Measurements from ENCODE around the gene PADI2. TPM values are rescaled to one million over a fixed set of nuclear protein-coding genes. Genes with fewer than 3 reads are reported as not detected.

The PADI2 gene
- total RNA-seq, 1 experiment from 2014 or later: 14.0 TPM

- Histone ChIP-seq H3K27ac (no peak overlapping the region), H3K36me3 (ENCODE audit: low read depth) (no peaks in the 10 kb centered on the region), H3F3A (ENCODE audit: insufficient read depth, low read depth) (no peaks in the 10 kb centered on the region), H4K20me1 (ENCODE audit: insufficient read depth) (no peaks in the 10 kb centered on the region), H3K27me3 (ENCODE audit: insufficient read depth, low read depth) (no peaks in the 10 kb centered on the region), H3K79me2 (ENCODE audit: low read depth) (no peaks in the 10 kb centered on the region), H3K4me3 (no peak overlapping the region), H3K4me1 (replicated peaks; ENCODE audit: insufficient read depth) (peaks cover 13% of the 10 kb centered on the region), H3K9me2 (ENCODE audit: insufficient read depth) (no peaks in the 10 kb centered on the region), H3K9me3 (ENCODE audit: insufficient read depth, low read depth) (no peaks in the 10 kb centered on the region), H3K4me2 (no peak overlapping the region), H2AFZ (no peak overlapping the region)
- TF ChIP-seq CTCF (conservative IDR thresholded peaks at IDR 0.05) (no peak), EZH2 (IDR thresholded peaks at IDR 0.05; ENCODE audit: low read depth) (no peak)
- ChIA-PET CTCF (no interaction called here), POLR2A (ENCODE audit: unreplicated experiment) (interaction anchor here (0.7 kb wide), 1 partner anchor 145 kb away, joined by 5 read pairs; no protein-coding TSS in a partner anchor)
- no peak for DNase-seq
- no TSS peak for BruUV-seq (replicated peaks)
- intact Hi-C loops (cut with micrococcal nuclease; ENCODE audit: unreplicated experiment): no loop called here
These were observed 42.0 kb upstream of the PADI2 start for GRCh38 chr1:17161137-17161740.

- CTCF ChIA-PET: interaction anchor here (0.7 kb wide), 1 partner anchor 25 kb away, joined by 3 read pairs; no protein-coding TSS in a partner anchor
- Histone ChIP-seq H3K9me2 (ENCODE audit: insufficient read depth) (no peaks in the 10 kb centered on the region), H3F3A (ENCODE audit: insufficient read depth, low read depth) (no peaks in the 10 kb centered on the region), H2AFZ (no peak overlapping the region), H3K36me3 (ENCODE audit: low read depth) (no peaks in the 10 kb centered on the region), H3K27ac (no peak overlapping the region), H3K4me2 (no peak overlapping the region), H3K27me3 (ENCODE audit: insufficient read depth, low read depth) (no peaks in the 10 kb centered on the region), H3K9me3 (ENCODE audit: insufficient read depth, low read depth) (no peaks in the 10 kb centered on the region; the same call in 1 of the 2 replicates), H3K79me2 (ENCODE audit: low read depth) (no peaks in the 10 kb centered on the region), H3K4me3 (no peak overlapping the region), H4K20me1 (ENCODE audit: insufficient read depth) (no peaks in the 10 kb centered on the region), H3K4me1 (replicated peaks; ENCODE audit: insufficient read depth) (peaks cover 13% of the 10 kb centered on the region)
- intact Hi-C loops (cut with micrococcal nuclease; ENCODE audit: unreplicated experiment): no loop called here
- TF ChIP-seq EZH2 (IDR thresholded peaks at IDR 0.05; ENCODE audit: low read depth): no peak
- no peak for TF ChIP-seq CTCF (conservative IDR thresholded peaks at IDR 0.05)
- no TSS peak for BruUV-seq (replicated peaks)
- DNase-seq: no peak
- POLR2A ChIA-PET (ENCODE audit: unreplicated experiment): no interaction called here
These were observed 39.7 kb upstream of the PADI2 start for GRCh38 chr1:17158961-17159360.

- no peak for DNase-seq
- Histone ChIP-seq H3K36me3 (ENCODE audit: low read depth) (no peaks in the 10 kb centered on the region), H4K20me1 (ENCODE audit: insufficient read depth) (no peaks in the 10 kb centered on the region), H3K27ac (no peak overlapping the region), H3K79me2 (ENCODE audit: low read depth) (no peaks in the 10 kb centered on the region), H3K27me3 (ENCODE audit: insufficient read depth, low read depth) (no peaks in the 10 kb centered on the region), H3K9me2 (ENCODE audit: insufficient read depth) (no peaks in the 10 kb centered on the region), H3F3A (ENCODE audit: insufficient read depth, low read depth) (no peaks in the 10 kb centered on the region), H3K4me3 (no peak overlapping the region), H3K4me1 (replicated peaks; ENCODE audit: insufficient read depth) (no peaks in the 10 kb centered on the region), H3K9me3 (ENCODE audit: insufficient read depth, low read depth) (no peaks in the 10 kb centered on the region; the same call in 1 of the 2 replicates), H3K4me2 (no peak overlapping the region), H2AFZ (no peak overlapping the region)
- TF ChIP-seq CTCF (conservative IDR thresholded peaks at IDR 0.05) (no peak), EZH2 (IDR thresholded peaks at IDR 0.05; ENCODE audit: low read depth) (no peak)
- ChIA-PET CTCF (no interaction called here), POLR2A (ENCODE audit: unreplicated experiment) (no interaction called here)
- BruUV-seq (replicated peaks): no TSS peak
- intact Hi-C loops (cut with micrococcal nuclease; ENCODE audit: unreplicated experiment): no loop called here
These were observed 36.9 kb upstream of the PADI2 start for GRCh38 chr1:17156108-17156507.

All from PC-9 (cell line).